ENCODE measurements around the gene TRIAP1.
"Not testable (repeated sequence)": the region's sequence is repeated elsewhere in the genome, so short reads cannot be mapped to it uniquely, and the experiment has no call there.

TRIAP1 gene

DNA sequence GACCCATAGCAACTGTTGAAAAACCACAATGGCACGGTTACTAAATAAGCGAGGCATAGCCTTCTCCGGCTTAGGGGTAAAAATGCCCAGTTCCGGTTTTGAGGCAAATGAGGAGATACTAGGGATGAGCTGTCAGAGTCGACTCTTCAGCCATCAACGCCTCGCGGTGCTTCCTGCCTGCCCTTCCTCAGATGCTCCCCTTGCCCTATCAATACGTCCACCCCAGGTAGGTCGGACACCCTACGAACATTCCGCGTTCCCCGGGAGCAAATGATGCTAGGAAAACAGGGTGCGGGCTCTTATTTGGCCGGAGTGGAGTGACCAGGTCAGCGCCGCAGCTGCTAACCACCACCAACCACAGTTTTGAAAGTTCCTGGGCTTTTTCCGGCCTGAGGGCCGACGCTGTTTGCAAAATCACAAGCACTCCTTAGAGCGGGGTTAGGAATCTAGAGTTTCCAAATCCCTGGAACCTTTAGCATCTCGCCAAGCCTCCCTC, 22.2 kb upstream of the TRIAP1 start:
- no peak for FAIRE-seq

DNA sequence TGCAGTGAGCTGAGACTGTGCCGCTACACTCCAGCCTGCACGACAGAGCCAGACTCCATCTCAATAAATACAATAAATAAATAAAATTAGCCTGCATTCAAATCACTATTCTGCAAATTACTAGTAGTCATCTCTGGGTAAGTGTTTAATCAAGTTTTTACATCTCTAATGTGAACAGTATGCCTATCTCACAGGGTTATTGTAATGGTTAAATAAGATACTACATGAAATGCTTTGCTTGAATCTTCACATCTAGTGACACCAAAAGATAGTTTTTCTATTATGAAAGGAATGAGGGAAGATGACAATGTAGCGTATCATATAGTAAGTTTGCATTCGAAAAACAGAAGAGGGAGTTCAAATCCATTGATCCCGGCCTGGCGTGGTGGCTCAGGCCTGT, 21.3 kb upstream of the TRIAP1 start:
- FAIRE-seq, result no peak

DNA sequence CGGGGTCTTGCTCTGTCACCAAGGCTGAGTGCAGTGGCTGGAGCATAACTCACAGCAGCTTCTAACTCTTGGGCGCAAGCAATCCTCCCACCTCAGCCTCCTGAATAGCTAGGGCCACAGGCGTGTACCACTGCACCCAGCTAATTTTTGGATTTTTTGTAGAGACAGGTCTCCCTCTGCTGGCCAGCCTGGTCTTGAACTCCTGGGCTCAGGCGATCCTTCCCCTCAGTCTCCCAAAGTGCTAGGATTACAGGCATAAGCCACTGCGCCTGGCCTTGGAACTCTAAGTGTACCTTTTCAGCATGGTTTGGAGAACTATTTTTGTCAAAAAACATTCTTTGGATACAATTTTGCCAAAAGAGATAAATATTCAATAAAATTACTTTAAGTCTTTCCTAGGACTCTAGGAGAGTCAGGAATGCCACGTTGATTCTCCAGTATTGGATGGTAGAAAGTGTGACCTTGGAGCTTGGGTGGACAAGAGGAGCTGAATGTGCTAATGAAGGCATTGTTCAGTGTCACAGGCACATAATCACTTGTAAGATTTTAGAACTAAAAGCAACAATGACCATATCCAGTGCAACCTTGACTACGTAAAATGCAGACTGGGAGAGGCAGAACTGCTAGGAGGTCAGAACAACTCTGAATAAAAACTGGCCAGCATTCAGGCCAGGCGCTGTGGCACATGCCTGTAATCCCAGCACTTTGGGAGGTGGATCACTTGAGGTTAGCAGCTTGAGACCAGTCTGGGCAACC, 20.6 kb upstream of the TRIAP1 start:
- FAIRE-seq, result no peak

GRCh38 chr12:120465756-120466155, 19.6 kb upstream of the TRIAP1 start:
- no peak for FAIRE-seq

DNA sequence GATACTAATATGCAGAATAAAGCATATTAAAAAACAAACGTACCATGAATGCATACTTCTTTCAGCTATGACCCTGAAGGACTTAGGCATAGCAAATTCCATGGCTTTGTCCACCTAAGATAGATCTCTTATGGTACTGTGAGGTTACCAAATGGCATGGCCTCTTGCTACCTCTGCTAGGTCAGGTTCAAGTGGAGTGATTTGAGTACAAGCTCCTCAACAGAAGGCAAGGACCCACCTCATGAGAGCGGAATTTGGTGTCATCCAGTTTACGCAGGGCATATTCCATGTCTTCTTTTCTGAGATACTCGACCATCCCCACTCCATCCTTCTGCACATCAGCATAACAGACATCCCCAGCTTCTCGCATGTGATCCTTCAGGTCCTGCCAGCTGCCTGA, 17.5 kb upstream of the TRIAP1 start:
- FAIRE-seq, result no peak

DNA sequence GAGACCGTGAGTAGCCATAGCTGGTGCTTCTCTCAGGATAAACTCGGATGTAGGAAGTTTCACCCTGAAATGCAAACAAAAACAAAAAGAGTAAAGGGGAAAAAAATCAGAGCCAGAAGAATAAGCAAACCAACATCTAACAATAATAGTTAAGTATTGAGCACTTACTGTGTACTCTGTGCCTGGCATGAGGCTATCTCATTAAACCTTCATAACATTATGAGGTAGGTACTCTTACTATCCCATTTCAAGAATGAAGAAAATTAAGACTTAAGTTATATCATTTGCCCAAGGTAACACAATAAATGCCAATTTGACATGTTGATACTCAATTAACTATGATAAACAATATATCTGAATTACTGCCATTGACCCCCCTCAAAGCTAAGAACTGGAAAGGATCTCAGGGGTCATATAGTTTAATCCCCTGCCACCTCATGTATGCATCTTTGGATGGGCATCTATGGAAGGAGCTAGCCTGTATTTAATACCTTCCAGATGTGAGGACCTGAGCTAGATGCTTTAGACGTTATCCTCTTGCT, 16.0 kb upstream of the TRIAP1 start:
- no peak for FAIRE-seq

GRCh38 chr12:120460157-120460556, 14.0 kb upstream of the TRIAP1 start:
- FAIRE-seq, result no peak

GRCh38 chr12:120457133-120457532, 10.9 kb upstream of the TRIAP1 start:
- FAIRE-seq, result no peak

DNA sequence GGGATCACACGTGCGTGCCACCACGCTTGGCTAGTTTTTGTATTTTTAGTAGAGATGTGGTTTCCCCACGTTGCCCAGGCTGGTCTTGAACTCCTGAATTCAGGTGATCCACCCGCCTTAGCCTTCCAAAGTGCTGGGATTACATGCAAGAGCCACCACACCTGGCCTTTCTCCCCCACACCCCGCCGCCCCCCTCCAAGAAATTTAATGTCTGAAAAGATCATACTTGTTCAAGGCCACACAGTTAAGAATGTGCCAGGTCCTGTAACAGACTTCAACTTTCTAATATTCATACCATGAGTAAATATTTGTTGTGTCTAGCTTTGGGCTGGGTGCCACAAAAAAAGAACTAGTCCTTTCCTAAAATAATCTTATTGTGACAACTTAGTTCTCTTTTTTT, 9.1 kb upstream of the TRIAP1 start:
- FAIRE-seq, result no peak

- peak; percentile 90 for FAIRE-seq
These were observed 7.8 kb upstream of the TRIAP1 start for GRCh38 chr12:120453977-120454376.

- FAIRE-seq, result no peak
These were observed 7.0 kb upstream of the TRIAP1 start for GRCh38 chr12:120453060-120453750.

- FAIRE-seq, result not testable (repeated sequence)
These were observed 6.3 kb upstream of the TRIAP1 start for GRCh38 chr12:120452524-120452923.

DNA sequence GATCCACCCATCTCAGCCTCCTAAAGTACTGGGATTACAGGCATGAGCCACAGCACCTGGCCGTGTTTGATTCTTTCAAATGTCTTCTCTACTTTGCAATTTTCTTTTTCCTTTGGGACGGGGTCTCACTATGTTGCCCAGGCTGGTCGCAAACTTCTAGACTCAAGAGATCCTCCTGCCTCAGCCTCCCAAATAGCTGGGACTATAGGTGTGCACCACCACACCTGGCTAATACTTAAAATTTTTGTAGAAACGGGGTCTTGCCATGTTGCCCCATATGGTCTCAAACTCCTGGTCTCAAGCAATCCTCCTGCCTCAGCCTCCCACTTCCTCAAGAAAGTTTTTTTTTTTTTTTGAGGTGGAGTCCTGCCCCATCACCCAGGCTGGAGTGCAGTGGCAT, 1.8 kb upstream of the TRIAP1 start:
- FAIRE-seq, result no peak

GRCh38 chr12:120446844-120447178, 627 bp upstream of the TRIAP1 start:
- FAIRE-seq, result not testable (repeated sequence)

DNA sequence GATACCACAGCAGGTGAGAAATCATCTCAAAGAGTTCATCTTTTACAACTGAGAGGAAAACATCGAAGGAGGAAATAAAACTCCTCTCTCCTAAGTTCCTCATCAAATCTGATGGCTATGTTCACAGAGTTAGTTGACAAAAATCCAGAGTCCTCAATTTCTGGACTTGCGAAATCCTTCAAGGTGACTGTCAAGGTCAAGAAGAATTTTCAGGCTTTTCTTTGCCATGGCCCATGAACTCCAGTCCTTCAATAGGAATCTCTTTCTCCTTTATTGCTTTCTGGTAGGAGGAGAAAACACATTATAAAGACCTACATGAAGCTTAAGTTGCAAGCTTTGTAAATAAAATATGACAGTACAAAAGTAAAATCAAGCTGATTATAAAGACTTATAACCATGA, 1.5 kb downstream of the TRIAP1 start:
- FAIRE-seq, result no peak

- no peak for FAIRE-seq
These were observed 6.4 kb downstream of the TRIAP1 start for GRCh38 chr12:120439646-120440247.

DNA sequence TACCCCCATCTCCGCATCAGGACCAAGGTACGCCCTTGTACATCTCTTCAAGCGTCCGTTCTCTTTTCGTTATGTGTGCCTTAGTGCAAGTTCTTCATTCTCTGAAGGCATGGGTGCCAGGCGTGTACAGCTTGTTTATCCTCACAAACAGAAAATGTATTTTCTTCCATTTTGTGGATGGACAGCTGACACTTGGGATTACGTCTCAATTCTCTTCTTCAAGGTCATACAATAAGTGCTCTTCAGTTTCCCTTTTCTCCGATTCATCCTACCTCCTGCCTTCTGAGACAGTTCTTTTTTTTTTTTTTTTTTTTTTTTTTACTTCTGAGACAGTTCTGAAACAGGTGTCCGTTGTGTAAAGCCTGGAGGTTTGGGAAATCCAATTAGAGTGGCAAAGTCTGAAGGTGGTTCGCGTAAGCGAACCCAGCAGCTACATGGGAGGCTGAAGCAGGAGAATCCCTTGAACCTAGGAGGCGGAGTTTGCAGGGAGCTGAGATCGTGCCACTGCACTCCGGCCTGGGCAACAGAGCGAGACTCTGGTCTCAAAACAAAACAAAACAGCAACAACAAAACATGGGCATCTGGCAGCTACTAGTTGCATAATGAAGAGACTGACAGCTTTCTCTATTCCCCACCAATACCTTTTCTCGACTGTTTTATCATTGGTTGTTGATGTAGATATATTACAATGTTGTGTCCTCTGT, 7.5 kb downstream of the TRIAP1 start:
- no peak for FAIRE-seq

- FAIRE-seq, result peak; percentile 97
These were observed 8.3 kb downstream of the TRIAP1 start, which contains the start of gene COX6A1 for GRCh38 chr12:120437735-120438494. Gene COX6A1, plus strand, starts transcription at chr12:120438113. Its CDS starts 14 bp downstream, at chr12:120438127.

DNA sequence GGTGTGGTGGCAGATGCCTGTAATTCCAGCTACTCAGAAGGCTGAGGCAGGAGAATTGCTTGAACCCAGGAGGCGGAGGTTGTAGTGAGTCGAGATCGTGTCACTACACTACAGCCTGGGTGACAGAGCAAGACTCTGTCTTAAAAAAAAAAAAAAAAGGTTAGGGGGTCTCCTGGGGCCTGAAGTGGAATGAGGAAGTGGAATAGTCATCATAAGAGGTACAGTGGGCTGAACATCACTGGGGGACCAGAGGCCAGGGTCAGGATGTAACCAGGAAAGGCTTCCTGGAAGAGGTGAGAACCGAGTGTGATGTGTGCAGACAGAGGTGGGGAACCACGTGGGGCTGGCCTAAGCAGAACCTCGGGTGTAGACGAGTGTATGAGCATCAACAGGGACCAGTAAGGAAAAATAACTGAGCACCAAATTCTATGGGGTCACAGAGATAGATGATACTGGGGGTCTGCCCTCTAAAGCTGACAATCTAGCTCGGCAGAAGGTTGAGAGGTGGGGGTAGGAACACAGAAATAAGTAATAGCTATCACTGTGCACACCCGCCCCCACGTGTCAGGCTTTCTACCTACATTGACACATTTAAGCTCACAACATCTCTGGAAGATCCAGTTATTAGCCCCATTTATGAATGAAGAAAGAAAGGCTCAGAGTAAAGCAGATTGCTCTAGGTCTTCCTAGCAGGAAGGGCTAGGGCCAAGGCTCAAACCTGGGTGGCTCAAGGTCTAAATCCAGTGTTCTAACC, 13.2 kb downstream of the TRIAP1 start:
- FAIRE-seq, result no peak

DNA sequence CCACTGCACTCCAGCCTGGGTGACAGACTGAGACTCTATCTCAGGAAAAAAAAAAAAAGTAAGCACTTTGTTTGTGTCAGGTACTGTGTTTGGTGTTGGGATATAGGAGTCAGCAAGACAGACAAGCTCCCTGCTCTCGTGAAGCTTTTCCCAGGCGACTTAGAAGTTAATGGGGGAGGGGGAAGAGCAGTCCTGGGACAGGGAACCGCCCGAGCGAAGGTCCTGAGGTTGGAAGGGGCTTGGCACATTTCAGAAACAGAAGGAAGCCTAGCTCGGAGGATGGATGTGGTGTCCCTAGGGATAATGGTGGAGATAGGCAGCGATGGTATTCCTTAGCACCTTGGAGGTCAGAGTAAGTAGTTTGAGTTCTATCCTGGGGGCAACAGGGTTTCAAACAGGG, 16.8 kb downstream of the TRIAP1 start:
- FAIRE-seq, result no peak

DNA sequence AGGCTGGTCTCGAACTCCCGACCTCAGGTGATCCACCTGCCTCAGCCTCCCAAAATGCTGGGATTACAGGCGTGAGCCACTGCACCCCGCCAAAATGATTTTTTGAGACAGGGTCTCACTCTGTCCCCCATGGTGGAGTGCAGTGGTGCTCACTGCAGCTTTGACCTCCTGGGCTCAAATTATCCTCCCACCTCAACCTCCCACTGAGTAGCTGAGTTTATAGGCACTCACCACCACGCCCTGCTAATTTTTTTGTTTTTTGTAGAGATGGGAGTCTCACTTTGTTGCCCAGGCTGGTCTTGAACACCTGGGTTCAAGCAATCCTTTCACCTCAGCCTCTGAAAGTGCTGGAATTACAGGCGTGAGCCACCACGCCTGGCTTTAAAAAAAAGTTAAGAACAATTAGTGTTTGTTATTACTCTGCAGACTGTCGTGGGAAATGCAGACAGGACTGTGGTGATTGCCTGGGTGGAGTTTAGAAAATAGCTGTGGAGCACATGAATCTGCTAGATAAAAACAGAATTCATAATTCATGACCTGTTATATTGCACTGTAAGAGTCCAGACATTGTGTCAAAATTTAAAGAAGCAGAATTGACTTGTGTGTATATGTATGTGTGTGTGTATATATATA, 17.5 kb downstream of the TRIAP1 start:
- FAIRE-seq, result no peak

Data from A204.1 (cell line).